Measurements from ENCODE around the gene DMRTC2. TPM values are rescaled to one million over a fixed set of nuclear protein-coding genes. Genes with fewer than 3 reads are reported as not detected.

The DMRTC2 gene
- total RNA-seq, 3 donors from 2014 or later, result not detected

DNA sequence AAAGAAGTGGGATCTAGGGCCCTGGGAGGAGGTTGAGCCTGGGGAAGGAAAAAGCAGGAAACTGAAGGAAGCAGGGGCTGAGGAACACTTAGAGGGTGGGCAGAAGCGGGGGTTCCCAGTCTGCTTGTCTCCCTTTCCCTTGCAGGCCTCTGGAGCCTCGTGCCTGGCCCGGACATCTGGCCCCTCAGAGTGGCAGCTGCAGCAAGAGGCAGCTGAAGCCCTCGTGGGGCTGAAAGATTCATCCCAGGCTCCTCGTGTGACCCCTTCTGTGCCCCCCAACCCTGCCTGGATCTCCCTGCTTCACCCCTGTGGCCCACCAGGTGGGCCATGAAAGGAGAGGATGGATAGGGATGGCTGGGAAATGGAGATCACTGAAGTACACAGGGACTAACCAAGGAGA is 5.5 kb downstream of the DMRTC2 start:
- H3K27ac ChIP-seq, result no peak overlapping the region

DNA sequence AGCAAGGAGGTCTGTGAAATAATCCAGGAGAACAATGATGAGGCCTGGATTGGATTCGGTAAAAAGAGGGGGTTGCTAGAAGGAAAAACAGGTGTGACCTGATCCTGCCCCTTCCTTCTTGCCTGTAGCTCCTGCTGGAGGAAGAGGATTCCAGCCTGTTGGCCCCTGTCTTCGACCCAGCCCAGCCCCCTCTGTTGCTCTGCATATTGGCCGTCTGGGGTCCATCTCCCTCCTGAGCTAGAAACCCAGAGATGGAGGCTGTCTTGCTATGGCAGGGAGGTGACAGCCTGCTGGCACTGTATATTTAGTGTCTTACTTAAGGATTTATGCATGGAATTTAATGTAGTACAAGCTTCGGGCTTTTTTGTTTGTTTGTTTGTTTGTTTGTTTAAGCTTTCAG is 6.6 kb downstream of the DMRTC2 start:
- DNase-seq (ENCODE audit: low spot score in 2 of 2), result no peak
- TF ChIP-seq POLR2A (IDR thresholded peaks at IDR 0.05) (no peak), POLR2AphosphoS5 (IDR thresholded peaks at IDR 0.05) (no peak)
- TF ChIP-seq, protein P1, sequence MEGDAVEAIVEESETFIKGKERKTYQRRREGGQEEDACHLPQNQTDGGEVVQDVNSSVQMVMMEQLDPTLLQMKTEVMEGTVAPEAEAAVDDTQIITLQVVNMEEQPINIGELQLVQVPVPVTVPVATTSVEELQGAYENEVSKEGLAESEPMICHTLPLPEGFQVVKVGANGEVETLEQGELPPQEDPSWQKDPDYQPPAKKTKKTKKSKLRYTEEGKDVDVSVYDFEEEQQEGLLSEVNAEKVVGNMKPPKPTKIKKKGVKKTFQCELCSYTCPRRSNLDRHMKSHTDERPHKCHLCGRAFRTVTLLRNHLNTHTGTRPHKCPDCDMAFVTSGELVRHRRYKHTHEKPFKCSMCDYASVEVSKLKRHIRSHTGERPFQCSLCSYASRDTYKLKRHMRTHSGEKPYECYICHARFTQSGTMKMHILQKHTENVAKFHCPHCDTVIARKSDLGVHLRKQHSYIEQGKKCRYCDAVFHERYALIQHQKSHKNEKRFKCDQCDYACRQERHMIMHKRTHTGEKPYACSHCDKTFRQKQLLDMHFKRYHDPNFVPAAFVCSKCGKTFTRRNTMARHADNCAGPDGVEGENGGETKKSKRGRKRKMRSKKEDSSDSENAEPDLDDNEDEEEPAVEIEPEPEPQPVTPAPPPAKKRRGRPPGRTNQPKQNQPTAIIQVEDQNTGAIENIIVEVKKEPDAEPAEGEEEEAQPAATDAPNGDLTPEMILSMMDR (IDR thresholded peaks at IDR 0.05), result no peak
- Histone ChIP-seq H3K4me3 (no peak overlapping the region), H3K9me3 (no peaks in the 10 kb centered on the region), H3K36me3 (no peaks in the 10 kb centered on the region), H3K4me1 (no peaks in the 10 kb centered on the region), H3K27me3 (no peaks in the 10 kb centered on the region), H3K27ac (no peak overlapping the region)
- intact Hi-C loops (cut with DNase I; ENCODE audit: low total_unique reads), result no loop called here

More for the DNA sequence above, 5.5 kb downstream of the DMRTC2 start:
- Histone ChIP-seq H3K9me3 (no peaks in the 10 kb centered on the region), H3K4me3 (no peak overlapping the region), H3K4me1 (no peaks in the 10 kb centered on the region), H3K36me3 (no peaks in the 10 kb centered on the region), H3K27me3 (no peaks in the 10 kb centered on the region)
- TF ChIP-seq, protein P1 (IDR thresholded peaks at IDR 0.05), result no peak
- TF ChIP-seq POLR2A (IDR thresholded peaks at IDR 0.05), result no peak
- TF ChIP-seq POLR2AphosphoS5 (IDR thresholded peaks at IDR 0.05), result no peak
- no peak for DNase-seq (ENCODE audit: low spot score in 2 of 2)
- intact Hi-C loops (cut with DNase I; ENCODE audit: low total_unique reads), result no loop called here

DNA sequence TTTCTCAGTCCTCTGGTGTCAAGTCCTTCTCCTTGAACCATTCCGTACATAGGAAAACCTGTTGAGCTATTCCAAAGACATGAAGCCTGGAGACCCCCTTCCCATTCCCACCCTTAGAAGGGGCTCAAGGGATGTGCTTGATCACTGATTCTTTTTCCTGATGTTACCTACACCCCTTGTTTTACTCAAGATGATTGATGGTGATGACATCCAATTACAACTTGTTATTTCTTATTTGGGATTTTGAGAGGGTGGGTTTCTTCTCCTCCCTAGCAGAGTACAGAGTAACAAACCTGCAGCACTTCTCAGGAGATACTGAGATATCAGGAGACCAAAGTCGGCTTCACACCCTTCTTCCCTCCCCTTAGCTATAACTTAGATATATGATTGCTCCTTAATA is 8.5 kb downstream of the DMRTC2 start:
- no peak overlapping the region for H3K27ac ChIP-seq
- no peaks in the 10 kb centered on the region for H3K27me3 ChIP-seq
- TF ChIP-seq POLR2A (IDR thresholded peaks at IDR 0.05) (no peak), POLR2AphosphoS5 (IDR thresholded peaks at IDR 0.05) (no peak)
- TF ChIP-seq, protein P1 (IDR thresholded peaks at IDR 0.05), result no peak
- no peak overlapping the region for H3K4me3 ChIP-seq
- no peaks in the 10 kb centered on the region for H3K4me1 ChIP-seq
- no peaks in the 10 kb centered on the region for H3K36me3 ChIP-seq
- DNase-seq (ENCODE audit: low spot score in 2 of 2), result no peak
- no peaks in the 10 kb centered on the region for H3K9me3 ChIP-seq
- intact Hi-C loops (cut with DNase I; ENCODE audit: low total_unique reads), result no loop called here

DNA sequence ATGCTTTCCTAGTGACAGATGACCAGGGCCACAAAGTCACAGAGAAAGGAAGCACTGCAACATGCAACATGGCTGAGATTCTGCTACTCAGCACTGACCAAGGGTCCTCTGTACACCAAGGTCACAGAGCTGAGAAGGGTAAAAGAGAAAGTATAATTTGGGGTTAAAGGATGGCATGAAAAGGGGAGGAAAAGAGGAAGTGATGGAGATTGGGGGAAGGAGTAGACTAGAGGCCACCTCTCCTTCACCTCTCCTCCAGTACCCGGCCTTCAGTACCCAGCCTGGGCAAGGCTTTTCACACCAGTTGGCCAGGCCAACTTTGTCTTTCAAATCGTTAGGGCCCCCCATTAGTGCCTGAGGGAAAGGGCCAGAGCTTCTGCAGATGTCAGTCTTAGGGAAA is 8.9 kb downstream of the DMRTC2 start:
- intact Hi-C loops (cut with DNase I; ENCODE audit: low total_unique reads), result no loop called here
- no peaks in the 10 kb centered on the region for H3K9me3 ChIP-seq
- no peaks in the 10 kb centered on the region for H3K36me3 ChIP-seq
- no peak overlapping the region for H3K4me3 ChIP-seq
- no peak for TF ChIP-seq POLR2AphosphoS5 (IDR thresholded peaks at IDR 0.05)
- TF ChIP-seq POLR2A (IDR thresholded peaks at IDR 0.05), result no peak
- TF ChIP-seq, protein P1 (IDR thresholded peaks at IDR 0.05), result no peak
- H3K4me1 ChIP-seq, result no peaks in the 10 kb centered on the region
- no peak overlapping the region for H3K27ac ChIP-seq
- H3K27me3 ChIP-seq, result no peaks in the 10 kb centered on the region
- DNase-seq (ENCODE audit: low spot score in 2 of 2), result no peak

DNA sequence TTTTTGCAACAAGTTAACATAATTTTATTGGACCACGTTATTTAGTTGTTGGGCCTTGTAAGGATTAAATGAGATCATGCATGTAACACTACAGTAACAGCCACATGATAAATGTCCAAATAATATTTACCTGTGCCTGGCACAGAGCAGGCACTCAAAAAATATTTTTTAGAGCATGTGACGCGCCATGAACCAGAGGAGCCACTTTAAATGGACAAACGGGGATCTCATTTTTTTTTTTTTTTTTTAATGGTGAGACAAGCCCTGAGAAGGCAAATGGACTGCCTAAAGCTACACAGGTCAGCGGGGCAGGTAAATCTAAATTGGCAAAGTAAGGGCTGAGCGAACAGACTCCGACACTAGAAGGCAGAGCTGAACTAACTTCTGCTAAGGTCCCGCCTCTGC is 14.4 kb downstream of the DMRTC2 start:
- TF ChIP-seq POLR2AphosphoS5 (IDR thresholded peaks at IDR 0.05) (no peak), POLR2A (IDR thresholded peaks at IDR 0.05) (no peak)
- TF ChIP-seq, protein P1 (IDR thresholded peaks at IDR 0.05), result no peak
- Histone ChIP-seq H3K27ac (peak overlapping the region; percentile 96 to 99), H3K36me3 (no peaks in the 10 kb centered on the region), H3K4me1 (peaks cover 7 to 23% of the 10 kb centered on the region in 2 donors), H3K4me3 (peak overlapping the region; percentile 86 to 98 (median 92)), H3K9me3 (no peaks in the 10 kb centered on the region), H3K27me3 (no peaks in the 10 kb centered on the region)
- no peak for DNase-seq (ENCODE audit: low spot score in 2 of 2)
- intact Hi-C loops (cut with DNase I; ENCODE audit: low total_unique reads), result no loop called here
